Nephron (organoid): ENCODE measurements around the gene USP35.
A peak's percentile ranks its signal among the peaks of the same experiment; 100 is the strongest.

Experiments
- H3K27ac Mint-ChIP-seq, 3 experiments: 2 replicates each; pipeline ENCODE4 v1.8.0; 2020; ENCODE audit warnings: mixed read lengths in 3 of 3, mild to moderate bottlenecking in 2 of 3, moderate library complexity in 1 of 3
- H3K27me3 Mint-ChIP-seq: 2 replicates; pipeline ENCODE4 v1.8.0; 2021; ENCODE audit warnings: low read depth, mild to moderate bottlenecking, moderate library complexity, mixed read lengths
- H3K36me3 Mint-ChIP-seq: 2 replicates; pipeline ENCODE4 v1.8.0; 2020; ENCODE audit warnings: low read depth, mixed read lengths
- H3K4me1 Mint-ChIP-seq: 2 replicates; pipeline ENCODE4 v1.8.0; 2020; ENCODE audit warnings: mixed read lengths
- H3K4me3 Mint-ChIP-seq, 3 experiments: 2 replicates each; pipeline ENCODE4 v1.8.0; 2020; ENCODE audit warnings: mild to moderate bottlenecking in 3 of 3, mixed read lengths in 3 of 3, moderate library complexity in 2 of 3
- H3K9me3 Mint-ChIP-seq: 2 replicates; pipeline ENCODE4 v1.8.0; 2020; ENCODE audit warnings: mixed read lengths
- CTCF ChIP-seq, 3 experiments: fragments of 200-600 bp; sonication (generic); IDR thresholded peaks; one replicate each; pipeline ENCODE4 v1.5.0; 2021; ENCODE audit warnings: antibody characterized with exemption in 3 of 3; ENCODE audit not compliant: unreplicated experiment in 3 of 3

The USP35 gene

GRCh38 chr11:78158987-78159652 lies 29.6 kb upstream of the USP35 start:
- Mint-ChIP-seq H3K4me1 (no peaks in the 10 kb centered on the region), H3K27ac (no peak overlapping the region), H3K36me3 (no peaks in the 10 kb centered on the region), H3K9me3 (no peaks in the 10 kb centered on the region), H3K4me3 (no peak overlapping the region), H3K27me3 (no peaks in the 10 kb centered on the region)
- TF ChIP-seq CTCF (IDR thresholded peaks at IDR 0.05; ENCODE audit: unreplicated experiment in 3 of 3) = no peak

GRCh38 chr11:78160557-78160956 lies 28.2 kb upstream of the USP35 start:
- H3K4me1 Mint-ChIP-seq = no peaks in the 10 kb centered on the region
- no peaks in the 10 kb centered on the region for H3K27me3 Mint-ChIP-seq
- no peak overlapping the region for H3K4me3 Mint-ChIP-seq
- TF ChIP-seq CTCF (IDR thresholded peaks at IDR 0.05; ENCODE audit: unreplicated experiment in 3 of 3) = no peak
- no peaks in the 10 kb centered on the region for H3K36me3 Mint-ChIP-seq
- no peaks in the 10 kb centered on the region for H3K9me3 Mint-ChIP-seq
- no peak overlapping the region for H3K27ac Mint-ChIP-seq

- H3K4me3 Mint-ChIP-seq = no peak overlapping the region
- no peaks in the 10 kb centered on the region for H3K4me1 Mint-ChIP-seq
- H3K27me3 Mint-ChIP-seq = no peaks in the 10 kb centered on the region
- TF ChIP-seq CTCF (IDR thresholded peaks at IDR 0.05; ENCODE audit: unreplicated experiment in 3 of 3) = no peak
- H3K36me3 Mint-ChIP-seq = no peaks in the 10 kb centered on the region
- H3K27ac Mint-ChIP-seq = peak overlapping the region in 2 of 3 experiments; percentile 23 to 55
- H3K9me3 Mint-ChIP-seq = no peaks in the 10 kb centered on the region
Observed at GRCh38 chr11:78161346-78161745, 27.4 kb upstream of the USP35 start.

DNA sequence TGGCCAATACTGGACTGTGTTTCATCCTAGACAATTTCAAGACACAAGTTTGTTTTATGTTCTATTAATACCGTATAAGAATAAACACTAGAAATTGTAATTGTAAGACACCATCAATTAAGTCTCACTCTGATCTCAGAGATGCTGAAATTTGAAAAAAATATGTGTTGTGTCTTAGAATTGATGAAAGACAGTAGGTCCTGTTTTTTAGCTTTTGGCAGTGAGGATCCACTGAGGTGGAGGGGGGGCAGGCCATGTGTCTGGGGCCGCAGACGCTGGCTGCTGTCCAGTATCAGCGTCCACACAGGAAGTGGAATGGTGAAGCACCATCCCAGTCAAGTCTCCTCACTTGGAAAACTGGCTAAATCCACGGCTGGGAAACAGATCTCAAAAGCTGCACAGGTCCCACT lies 26.8 kb upstream of the USP35 start:
- no peak for TF ChIP-seq CTCF (IDR thresholded peaks at IDR 0.05; ENCODE audit: unreplicated experiment in 3 of 3)
- Mint-ChIP-seq H3K27ac (peak overlapping the region in 2 of 3 experiments; percentile 23 to 55), H3K27me3 (no peaks in the 10 kb centered on the region), H3K9me3 (no peaks in the 10 kb centered on the region), H3K4me3 (no peak overlapping the region), H3K36me3 (no peaks in the 10 kb centered on the region), H3K4me1 (no peaks in the 10 kb centered on the region)

- peaks cover 10% of the 10 kb centered on the region for H3K4me1 Mint-ChIP-seq
- no peaks in the 10 kb centered on the region for H3K9me3 Mint-ChIP-seq
- no peak overlapping the region for H3K27ac Mint-ChIP-seq
- no peak overlapping the region for H3K4me3 Mint-ChIP-seq
- no peaks in the 10 kb centered on the region for H3K27me3 Mint-ChIP-seq
- no peak for TF ChIP-seq CTCF (IDR thresholded peaks at IDR 0.05; ENCODE audit: unreplicated experiment in 3 of 3)
- no peaks in the 10 kb centered on the region for H3K36me3 Mint-ChIP-seq
Observed at GRCh38 chr11:78163828-78164227, 24.9 kb upstream of the USP35 start.

- Mint-ChIP-seq H3K27me3 (no peaks in the 10 kb centered on the region), H3K36me3 (no peaks in the 10 kb centered on the region), H3K27ac (no peak overlapping the region), H3K9me3 (no peaks in the 10 kb centered on the region), H3K4me1 (peaks cover 13% of the 10 kb centered on the region), H3K4me3 (no peak overlapping the region)
- TF ChIP-seq CTCF (IDR thresholded peaks at IDR 0.05; ENCODE audit: unreplicated experiment in 3 of 3) = no peak
Observed at GRCh38 chr11:78164471-78164870, 24.2 kb upstream of the USP35 start.
